NAMALWA (cell line): Measurements from ENCODE around the gene ZNF20.

ENCODE experiments used
- DNase-seq: peaks from one replicate; pipeline ENCODE4 v3.0.0-alpha.2; 2015; ENCODE audit warnings: low spot score

ZNF20 gene

DNA sequence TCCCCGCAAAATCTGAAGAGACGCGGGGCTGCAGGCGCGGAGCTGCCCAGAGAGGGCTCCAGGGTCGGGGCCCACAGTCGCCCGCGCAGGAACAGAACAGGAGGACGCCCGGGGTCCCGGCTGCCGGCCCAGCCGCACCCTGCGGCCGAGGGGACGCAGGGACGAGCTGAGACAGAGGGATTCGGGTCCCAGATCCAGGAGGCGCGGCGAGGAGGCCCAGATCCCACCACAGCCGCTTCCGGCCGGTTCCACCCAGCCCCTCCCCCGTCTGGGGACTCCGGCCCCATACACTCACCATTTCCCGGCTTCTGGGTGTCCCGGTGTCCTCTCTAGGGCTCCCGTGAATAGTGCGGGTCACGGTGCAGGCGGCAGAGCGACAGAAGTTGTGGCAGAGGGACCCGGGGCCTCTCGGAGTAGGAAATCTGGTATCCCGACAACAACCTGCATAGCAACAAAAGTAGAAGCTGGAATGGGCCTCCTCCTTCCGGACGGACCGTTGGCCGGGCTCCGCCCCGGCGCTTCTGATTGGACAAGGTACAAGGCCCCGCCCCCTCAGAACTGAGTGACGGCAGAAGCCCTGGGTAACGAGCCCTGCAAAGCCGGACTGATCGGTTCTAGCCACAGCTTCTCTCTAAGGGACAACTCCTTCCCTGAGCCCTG lies at the start of gene ZNF20:
TSS of gene ZNF20 (minus strand) at position 466 of the 660 bp plus-strand sequence. CDS start at position 298, 168 bp downstream.
- DNase-seq = peak; percentile 94

- DNase-seq = no peak
These were observed 47.5 kb upstream of the ZNF20 start for GRCh38 chr19:12187625-12188024.

- DNase-seq = no peak
These were observed 40.2 kb upstream of the ZNF20 start for GRCh38 chr19:12180377-12180776.

DNA sequence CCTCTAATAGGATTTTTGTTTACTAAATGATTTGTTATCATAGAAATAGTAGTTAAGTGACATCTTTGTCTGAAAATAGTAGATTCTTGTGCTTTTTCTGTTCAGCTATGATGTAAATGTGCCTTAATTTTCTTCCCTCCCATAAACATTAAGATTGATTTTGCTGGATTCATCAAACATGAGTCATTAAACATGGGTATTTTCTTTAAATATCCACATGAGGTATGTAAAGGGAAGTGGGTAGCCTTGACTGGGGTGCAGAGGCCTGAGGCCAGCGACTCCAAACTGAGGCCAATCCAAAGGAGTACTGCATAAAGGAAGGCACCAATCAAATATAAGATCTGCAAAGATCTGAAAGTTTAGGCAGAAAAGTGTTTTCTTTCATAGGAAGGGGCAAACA lies 26.5 kb upstream of the ZNF20 start:
- no peak for DNase-seq

DNA sequence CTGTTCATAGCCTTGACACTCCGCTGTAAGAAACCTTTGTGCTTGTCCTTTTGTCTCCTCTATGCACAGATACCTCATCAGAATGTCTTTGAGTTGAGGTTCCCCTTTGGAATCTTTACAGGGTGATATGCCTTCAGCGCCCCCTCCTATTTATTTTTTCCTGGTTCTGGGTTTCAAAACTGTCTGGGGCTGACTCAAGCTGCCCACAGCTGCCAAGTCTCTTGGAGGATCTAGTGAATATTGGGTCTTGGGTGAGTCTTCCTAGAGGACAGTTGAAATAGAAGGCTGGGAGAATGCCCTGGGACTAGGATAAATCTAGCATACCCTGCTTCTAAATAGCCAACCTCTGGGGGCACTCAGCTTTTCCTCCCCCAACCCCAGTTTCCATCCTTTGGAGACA lies 23.7 kb upstream of the ZNF20 start:
- DNase-seq = peak; percentile 26

DNA sequence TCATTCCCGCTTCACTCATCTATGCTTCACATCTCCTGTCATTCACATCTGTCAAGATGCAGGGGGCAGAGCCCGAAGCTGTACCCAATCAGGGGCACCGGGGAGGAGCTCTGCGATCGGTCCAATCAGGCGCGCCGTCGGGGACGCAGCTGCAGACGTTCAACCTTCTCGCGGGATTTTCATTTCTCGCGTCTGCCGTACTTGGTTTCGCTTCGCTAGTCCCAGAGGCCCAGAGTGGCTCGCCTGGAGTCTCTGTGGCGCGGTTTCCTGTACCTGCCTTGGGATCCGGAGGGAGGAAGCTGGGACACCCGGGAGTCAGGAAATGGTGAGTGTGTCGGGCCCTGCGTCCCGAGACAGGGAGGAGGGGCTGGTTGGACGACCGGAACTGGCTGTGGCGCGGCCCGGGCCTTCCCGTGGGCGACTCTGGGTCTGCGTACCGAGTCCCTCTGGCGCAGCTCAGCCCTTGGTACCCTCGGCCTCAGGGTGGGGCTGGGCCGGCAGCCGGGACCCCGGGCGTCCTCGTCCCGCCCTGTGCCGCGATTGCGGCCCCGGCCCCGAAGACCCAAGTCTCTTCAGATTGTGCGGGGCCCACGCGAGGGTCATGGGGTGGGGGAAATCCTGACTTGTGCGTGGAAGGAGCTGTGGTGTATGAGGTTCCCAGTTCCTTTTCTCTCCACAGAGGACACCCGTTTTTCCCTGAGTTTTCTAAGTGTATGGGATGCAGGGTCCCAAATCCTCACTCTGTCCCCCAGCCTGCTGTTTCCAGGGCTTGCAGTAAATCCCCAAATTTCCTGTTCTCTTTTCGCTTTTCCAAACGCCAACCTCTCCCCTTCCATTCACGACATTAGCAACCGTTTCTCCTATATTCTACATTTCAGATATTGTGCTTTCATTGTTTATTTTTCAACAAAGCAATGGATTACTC lies 23.0 kb upstream of the ZNF20 start, which contains the start of gene ZNF136:
TSS of gene ZNF136 (plus strand) at position 215 of the 925 bp plus-strand sequence. CDS start at position 323, 108 bp downstream.
- DNase-seq = peak; percentile 96

- no peak for DNase-seq
These were observed 22.3 kb upstream of the ZNF20 start for GRCh38 chr19:12162513-12162881.

DNA sequence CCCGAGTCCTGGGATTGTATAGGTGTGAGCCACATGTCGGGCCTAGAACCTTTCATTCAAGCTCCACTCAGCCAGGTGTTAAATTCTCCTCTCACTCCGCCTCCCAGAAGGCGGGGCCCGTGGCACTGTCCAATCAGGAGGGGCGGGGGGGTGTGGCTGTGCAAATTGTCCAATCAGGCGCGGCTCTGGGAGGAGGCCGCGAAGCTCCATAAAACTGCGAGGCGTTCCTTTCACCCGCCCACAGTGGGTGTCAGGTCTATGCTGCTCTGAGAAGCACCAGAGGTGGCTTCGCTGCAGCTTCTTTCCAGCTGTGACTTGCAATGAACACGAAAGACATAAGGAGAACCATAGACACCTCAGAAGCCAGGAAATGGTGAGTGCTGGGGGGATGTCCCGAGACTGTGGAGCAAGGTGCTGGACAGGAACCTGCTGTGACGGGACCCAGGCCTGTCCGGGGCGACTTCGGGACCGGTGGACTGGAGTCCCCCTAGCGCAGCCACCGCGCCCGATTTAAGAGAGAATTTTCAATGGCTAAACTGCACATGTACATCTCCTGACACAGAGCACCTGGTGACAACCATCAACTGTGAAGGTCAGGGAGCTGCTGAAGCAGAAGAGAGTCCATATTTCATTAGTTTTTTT lies 19.7 kb upstream of the ZNF20 start:
- DNase-seq = peak; percentile 18

- DNase-seq = no peak
These were observed 16.3 kb upstream of the ZNF20 start, which contains the start of gene ZNF625 for GRCh38 chr19:12156223-12157058. Gene ZNF625 (minus strand): TSS chr19:12156734. CDS start chr19:12156558, 176 bp downstream.

- DNase-seq = no peak
These were observed 15.2 kb upstream of the ZNF20 start for GRCh38 chr19:12155324-12155860.

DNA sequence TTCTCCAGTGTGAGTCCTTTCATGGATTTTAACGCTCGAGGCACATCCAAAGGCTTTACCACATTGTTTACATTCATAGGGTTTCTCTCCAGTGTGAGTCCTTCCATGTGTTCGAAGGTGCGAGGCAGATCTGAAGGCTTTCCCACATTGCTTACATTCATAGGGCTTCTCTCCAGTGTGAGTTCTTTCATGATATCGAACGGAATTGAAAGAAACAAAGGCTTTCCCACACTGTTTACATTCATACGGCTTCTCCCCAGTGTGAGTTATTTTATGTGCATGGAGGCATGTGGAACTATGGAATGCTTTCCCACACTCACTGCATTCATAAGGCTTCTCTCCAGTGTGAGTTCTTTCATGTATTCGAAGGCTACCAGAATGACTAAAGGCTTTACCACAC lies 5.2 kb upstream of the ZNF20 start:
- DNase-seq = no peak

DNA sequence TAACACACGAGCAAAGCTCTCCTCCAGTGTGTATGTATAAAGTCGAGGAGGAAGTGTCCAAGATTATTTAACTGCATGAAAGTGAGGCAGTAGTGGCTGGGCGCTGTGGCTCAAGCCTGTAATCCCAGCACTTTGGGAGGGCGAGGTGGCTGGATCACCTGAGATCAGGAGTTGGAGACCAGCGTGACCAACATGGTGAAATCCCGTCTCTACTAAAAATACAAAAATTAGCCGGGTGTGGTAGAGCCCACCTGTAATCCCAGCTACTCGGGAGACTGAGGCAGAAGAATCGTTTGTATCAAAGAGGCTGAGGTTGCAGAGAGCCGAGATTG lies 1.2 kb upstream of the ZNF20 start:
- DNase-seq = no peak

DNA sequence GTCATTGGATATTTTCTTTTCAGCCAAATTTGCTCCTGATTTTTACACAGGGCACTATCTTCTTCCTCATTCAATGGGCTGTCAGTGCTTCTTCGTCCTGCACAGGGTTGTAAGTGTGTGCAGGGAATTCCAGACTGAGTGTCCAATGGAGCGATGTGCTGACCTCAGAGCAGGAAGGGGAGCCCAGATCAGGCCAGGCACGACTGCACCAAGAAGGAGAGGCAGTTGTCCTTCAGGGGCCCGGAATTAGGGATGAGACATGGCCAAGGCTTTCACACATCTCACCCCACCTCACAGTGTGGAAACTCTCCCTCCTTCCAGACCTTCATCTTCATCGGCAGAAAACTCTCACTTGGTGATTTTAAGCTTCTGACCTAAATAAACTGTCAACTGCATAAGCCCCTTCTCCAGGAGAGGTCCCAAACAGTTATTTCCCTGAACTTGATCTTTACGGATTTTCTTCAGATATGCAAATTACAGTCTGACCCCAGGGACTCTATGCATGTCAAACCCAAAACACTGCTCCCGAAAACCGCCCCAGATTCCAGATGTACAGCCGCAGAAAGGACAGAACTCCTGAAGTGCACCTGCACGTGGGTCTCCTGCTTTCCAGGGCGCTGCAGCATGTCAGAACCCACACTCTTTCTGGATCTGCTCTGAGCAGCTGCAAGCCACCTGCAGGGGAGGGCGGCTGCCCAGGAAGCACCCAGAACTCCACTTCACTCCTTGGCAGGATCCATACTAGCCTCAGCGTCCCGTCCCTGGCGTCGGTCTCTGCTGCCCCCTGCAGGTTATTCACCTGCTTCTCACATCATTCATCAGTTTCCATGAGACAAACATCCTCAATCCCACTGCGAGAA lies 625 bp upstream of the ZNF20 start:
- peak; percentile 92 for DNase-seq

- DNase-seq = no peak
These were observed 881 bp downstream of the ZNF20 start for GRCh38 chr19:12139269-12139668.

DNA sequence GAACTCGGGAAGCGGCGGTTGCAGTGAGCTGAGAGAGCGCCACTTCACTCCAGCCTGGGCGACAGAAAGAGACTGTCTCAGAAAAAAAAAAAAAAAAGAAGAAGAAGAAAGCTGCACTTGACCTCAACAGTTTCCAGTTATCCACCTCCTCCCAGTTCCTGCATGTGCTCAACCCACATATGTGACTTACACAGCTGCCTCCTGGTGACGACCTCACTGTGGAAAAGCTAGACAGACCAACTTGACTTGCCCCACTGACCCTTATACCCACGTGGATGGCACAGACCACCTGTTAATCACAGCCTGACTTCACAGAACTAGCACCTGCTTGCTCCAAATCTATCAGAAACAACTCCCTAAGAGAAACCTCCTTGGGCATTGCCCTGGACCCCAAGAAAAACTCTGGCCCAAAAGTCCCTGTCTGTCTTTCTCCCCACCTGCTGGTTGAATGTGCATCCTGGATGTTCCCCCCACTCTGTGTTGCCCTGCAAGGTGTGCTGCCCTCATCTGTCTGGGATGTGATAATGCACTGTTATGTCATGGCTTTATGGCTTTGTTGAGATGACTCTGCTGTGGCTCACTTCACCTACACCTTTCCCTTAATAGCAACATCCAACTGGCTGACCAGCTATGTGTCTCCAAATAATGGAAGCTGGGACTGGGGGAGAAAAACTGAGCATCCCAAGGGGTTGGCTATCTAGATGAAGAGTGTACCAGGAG lies 2.8 kb downstream of the ZNF20 start:
- DNase-seq = peak; percentile 69

GRCh38 chr19:12133069-12133468 lies 7.1 kb downstream of the ZNF20 start:
- DNase-seq = no peak

- DNase-seq = peak; percentile 46
These were observed 13.4 kb downstream of the ZNF20 start for GRCh38 chr19:12126707-12127106.

DNA sequence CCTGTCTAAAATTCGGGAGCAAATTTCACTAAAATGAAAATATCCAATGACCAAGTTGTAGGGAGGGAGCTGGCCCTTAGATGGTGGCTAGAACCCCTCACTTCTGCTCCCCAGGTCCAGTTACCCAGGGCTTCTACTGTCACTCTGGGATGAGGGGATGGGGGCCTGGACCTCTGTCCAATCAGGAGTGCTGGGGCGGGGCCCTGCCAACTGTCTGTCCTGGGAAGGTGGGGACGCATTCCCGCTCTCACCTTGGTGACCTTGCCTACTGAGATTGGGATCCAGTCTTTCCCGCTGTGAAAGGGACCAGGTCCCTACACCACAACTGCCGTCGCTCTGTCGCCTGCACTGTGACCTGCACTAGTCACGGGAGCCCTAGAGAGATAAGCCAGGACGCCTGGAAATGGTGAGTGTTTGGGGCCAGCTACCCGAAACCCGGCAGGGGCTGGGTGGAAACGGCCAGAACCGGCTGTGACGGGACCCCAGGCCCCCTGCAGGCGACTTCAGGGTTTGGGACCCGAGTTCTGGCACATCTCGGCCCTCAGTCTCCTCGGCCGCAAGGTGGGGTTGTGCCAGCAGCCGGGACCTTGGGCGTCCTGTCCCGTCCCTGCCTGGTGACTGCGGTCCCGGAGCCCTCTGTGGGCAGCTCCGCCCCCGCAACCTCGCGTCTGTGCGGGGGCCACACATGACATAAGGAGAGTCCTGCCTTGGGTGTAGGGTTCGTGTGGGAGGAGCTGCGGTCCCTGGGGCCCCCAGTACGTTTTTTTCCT lies 22.8 kb downstream of the ZNF20 start:
- no peak for DNase-seq

DNA sequence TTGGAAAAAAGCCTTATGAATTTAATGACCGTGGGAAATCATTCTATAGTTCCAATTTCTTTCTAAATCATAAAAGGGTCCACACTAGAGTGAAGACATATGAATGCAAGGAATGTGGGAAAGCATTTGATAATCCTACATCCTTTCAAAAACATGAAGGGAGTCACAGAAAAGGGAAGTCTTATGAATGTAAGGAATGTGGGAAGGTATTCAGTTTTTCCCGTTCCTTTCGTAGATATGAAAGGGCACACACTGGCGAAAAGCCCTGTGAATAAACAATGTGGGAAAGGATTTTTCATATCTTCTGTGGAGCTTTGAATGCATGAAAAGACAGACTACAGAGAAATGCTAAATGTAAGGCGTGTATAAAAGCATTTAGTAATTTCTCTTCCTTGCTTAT lies 27.0 kb downstream of the ZNF20 start:
- no peak for DNase-seq
